Epithelial cell of esophagus (primary cell): ENCODE results near the gene SSH2.

Experiments
- DNase-seq: peaks from one replicate; pipeline ENCODE4 v3.0.0; 2010; ENCODE audit warnings: low read depth
- H3K4me3 ChIP-seq: 2 replicates; pipeline ENCODE4 v1.5.1; 2011; ENCODE audit warnings: mild to moderate bottlenecking, low read length, control low read depth
- CTCF ChIP-seq: IDR thresholded peaks from 2 replicates; pipeline ENCODE4 v1.5.1; 2011; ENCODE audit warnings: low read depth, mild to moderate bottlenecking, low read length, control low read depth, inconsistent platforms; ENCODE audit not compliant: insufficient read depth; ENCODE audit errors: missing control alignments

Gene SSH2

GRCh38 chr17:29707212-29707571 is 222.8 kb downstream of the SSH2 start:
- TF ChIP-seq CTCF, result no peak
- no peak overlapping the region for H3K4me3 ChIP-seq
- DNase-seq, result no peak

GRCh38 chr17:29706045-29706431 is 224.0 kb downstream of the SSH2 start:
- DNase-seq, result no peak
- no peak overlapping the region for H3K4me3 ChIP-seq
- TF ChIP-seq CTCF, result no peak

- no peak for DNase-seq
- H3K4me3 ChIP-seq, result no peak overlapping the region
- no peak for TF ChIP-seq CTCF
Measured at GRCh38 chr17:29705386-29705785, 224.6 kb downstream of the SSH2 start.

- DNase-seq, result no peak
- no peak overlapping the region for H3K4me3 ChIP-seq
- no peak for TF ChIP-seq CTCF
Measured at GRCh38 chr17:29699283-29699682, 230.7 kb downstream of the SSH2 start.

GRCh38 chr17:29698837-29699236 is 231.2 kb downstream of the SSH2 start:
- DNase-seq, result no peak
- no peak for TF ChIP-seq CTCF
- no peak overlapping the region for H3K4me3 ChIP-seq

- DNase-seq, result no peak
- no peak overlapping the region for H3K4me3 ChIP-seq
- no peak for TF ChIP-seq CTCF
Measured at GRCh38 chr17:29698019-29698777, 231.8 kb downstream of the SSH2 start.

GRCh38 chr17:29697371-29697770 is 232.7 kb downstream of the SSH2 start:
- H3K4me3 ChIP-seq, result no peak overlapping the region
- no peak for DNase-seq
- no peak for TF ChIP-seq CTCF
